Stimulated activated CD4-positive, alpha-beta T cell treated with anti-CD3 and anti-CD28 coated beads, Interleukin-1b, Interleukin-23, amount 100 ng/mL, for 1 hour (primary cell): ENCODE measurements around the gene CSPG4.
"Not testable (repeated sequence)": the region's sequence is repeated elsewhere in the genome, so short reads cannot be mapped to it uniquely, and the experiment has no call there.

Experiments
- DNase-seq, 2 donors: peaks; one replicate each; pipeline ENCODE4 v3.0.0-alpha.2; 2020; ENCODE audit warnings: low read depth in 2 of 2

Gene CSPG4

GRCh38 chr15:75703440-75704262, 9.0 kb downstream of the CSPG4 start:
- not testable (repeated sequence) for DNase-seq

GRCh38 chr15:75702436-75702835, 10.2 kb downstream of the CSPG4 start:
- DNase-seq, result no peak

- DNase-seq, result not testable (repeated sequence)
These were observed 11.3 kb downstream of the CSPG4 start for GRCh38 chr15:75701071-75702003.

- DNase-seq, result not testable (repeated sequence)
These were observed 12.4 kb downstream of the CSPG4 start for GRCh38 chr15:75699961-75700874.

GRCh38 chr15:75699517-75699916, 13.1 kb downstream of the CSPG4 start:
- not testable (repeated sequence) for DNase-seq

GRCh38 chr15:75697974-75698747, 14.5 kb downstream of the CSPG4 start:
- not testable (repeated sequence) for DNase-seq

- no peak for DNase-seq
These were observed 15.1 kb downstream of the CSPG4 start for GRCh38 chr15:75697523-75697922.

GRCh38 chr15:75696854-75697259, 15.8 kb downstream of the CSPG4 start:
- DNase-seq, result no peak

- DNase-seq, result no peak
These were observed 16.3 kb downstream of the CSPG4 start for GRCh38 chr15:75696311-75696720.

GRCh38 chr15:75695634-75696310, 16.9 kb downstream of the CSPG4 start:
- no peak for DNase-seq

- no peak for DNase-seq
These were observed 17.4 kb downstream of the CSPG4 start for GRCh38 chr15:75695220-75695619.

- DNase-seq, result no peak
These were observed 18.1 kb downstream of the CSPG4 start for GRCh38 chr15:75694241-75695182.

GRCh38 chr15:75693501-75694240, 19.0 kb downstream of the CSPG4 start:
- no peak for DNase-seq

GRCh38 chr15:75693028-75693427, 19.6 kb downstream of the CSPG4 start:
- not testable (repeated sequence) for DNase-seq

- DNase-seq, result not testable (repeated sequence)
These were observed 20.3 kb downstream of the CSPG4 start for GRCh38 chr15:75692311-75692710.

- not testable (repeated sequence) for DNase-seq
These were observed 23.2 kb downstream of the CSPG4 start for GRCh38 chr15:75689429-75689828.

GRCh38 chr15:75688831-75689230, 23.8 kb downstream of the CSPG4 start:
- DNase-seq, result no peak

- DNase-seq, result no peak
These were observed 24.4 kb downstream of the CSPG4 start for GRCh38 chr15:75688278-75688557.
